ENCODE data around the gene NT5C1A. TPM values are rescaled to one million over a fixed set of nuclear protein-coding genes. Genes with fewer than 3 reads are reported as not detected.

Gene NT5C1A
- polyA plus RNA-seq, 1 experiment = not detected

DNA sequence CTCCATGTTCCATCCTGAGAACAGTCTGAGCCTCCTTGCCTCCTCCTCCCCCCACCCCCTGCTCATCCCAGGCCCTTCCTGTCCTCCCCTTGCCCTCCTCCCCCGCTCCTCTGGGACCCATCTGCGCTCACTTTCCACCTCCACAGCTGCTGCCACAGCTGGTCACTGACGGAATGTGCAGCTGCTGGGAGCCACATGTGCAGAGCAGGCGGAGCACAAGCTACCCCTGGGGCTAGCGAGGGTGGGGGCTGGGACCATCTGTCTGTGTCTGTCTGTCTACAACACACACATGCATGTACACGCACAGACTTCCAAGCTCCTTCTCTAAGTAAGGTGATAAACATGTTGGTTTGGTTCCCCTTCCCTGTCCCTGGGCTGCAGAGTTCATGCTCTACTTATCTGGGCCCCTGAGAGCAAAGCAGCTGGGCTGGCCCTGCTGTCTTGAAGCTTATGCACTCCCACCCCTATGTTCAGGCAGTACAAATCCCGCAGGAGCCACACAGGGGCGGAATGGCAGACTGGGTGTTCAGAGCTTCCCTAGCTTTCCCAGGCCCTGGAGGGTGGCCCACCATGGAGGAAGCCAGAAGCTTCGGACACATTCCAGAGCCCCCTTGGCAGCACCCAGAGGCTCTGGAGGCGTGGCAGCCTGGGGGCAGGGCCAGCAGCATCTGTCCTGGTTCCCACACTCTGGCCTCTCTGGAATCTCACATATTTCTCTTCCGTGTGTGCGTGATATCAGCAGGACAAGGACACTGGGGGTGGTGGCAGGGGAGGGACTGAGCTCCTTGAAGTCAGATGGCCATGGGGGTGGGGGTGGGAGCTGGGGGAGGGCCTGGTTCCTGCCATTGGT, 25.4 kb downstream of the NT5C1A start:
- Histone ChIP-seq H3K9me3 (ENCODE audit: control insufficient read depth, insufficient read depth, low read length) (no peaks in the 10 kb centered on the region; the same call in 1 of the 2 replicates), H3K27me3 (ENCODE audit: control insufficient read depth, insufficient read depth, low read length) (peaks cover 12% of the 10 kb centered on the region), H3K27ac (ENCODE audit: low read depth, low read length) (peak overlapping the region; percentile 73), H3K4me3 (ENCODE audit: low read depth, low read length) (no peak overlapping the region)
- POLR2A ChIA-PET = no interaction called here
- CTCF ChIA-PET = interaction anchor here (0.7 to 5.5 kb wide), 6 partner anchors 9 to 39 kb away, joined by 3 to 71 read pairs (median 6); partner anchors contain the start of gene NT5C1A
- peak; percentile 48 for DNase-seq (ENCODE audit: low read depth, low spot score)
- TF ChIP-seq, protein P1, sequence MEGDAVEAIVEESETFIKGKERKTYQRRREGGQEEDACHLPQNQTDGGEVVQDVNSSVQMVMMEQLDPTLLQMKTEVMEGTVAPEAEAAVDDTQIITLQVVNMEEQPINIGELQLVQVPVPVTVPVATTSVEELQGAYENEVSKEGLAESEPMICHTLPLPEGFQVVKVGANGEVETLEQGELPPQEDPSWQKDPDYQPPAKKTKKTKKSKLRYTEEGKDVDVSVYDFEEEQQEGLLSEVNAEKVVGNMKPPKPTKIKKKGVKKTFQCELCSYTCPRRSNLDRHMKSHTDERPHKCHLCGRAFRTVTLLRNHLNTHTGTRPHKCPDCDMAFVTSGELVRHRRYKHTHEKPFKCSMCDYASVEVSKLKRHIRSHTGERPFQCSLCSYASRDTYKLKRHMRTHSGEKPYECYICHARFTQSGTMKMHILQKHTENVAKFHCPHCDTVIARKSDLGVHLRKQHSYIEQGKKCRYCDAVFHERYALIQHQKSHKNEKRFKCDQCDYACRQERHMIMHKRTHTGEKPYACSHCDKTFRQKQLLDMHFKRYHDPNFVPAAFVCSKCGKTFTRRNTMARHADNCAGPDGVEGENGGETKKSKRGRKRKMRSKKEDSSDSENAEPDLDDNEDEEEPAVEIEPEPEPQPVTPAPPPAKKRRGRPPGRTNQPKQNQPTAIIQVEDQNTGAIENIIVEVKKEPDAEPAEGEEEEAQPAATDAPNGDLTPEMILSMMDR (IDR thresholded peaks at IDR 0.05; ENCODE audit: low read depth, low read length) = no peak

DNA sequence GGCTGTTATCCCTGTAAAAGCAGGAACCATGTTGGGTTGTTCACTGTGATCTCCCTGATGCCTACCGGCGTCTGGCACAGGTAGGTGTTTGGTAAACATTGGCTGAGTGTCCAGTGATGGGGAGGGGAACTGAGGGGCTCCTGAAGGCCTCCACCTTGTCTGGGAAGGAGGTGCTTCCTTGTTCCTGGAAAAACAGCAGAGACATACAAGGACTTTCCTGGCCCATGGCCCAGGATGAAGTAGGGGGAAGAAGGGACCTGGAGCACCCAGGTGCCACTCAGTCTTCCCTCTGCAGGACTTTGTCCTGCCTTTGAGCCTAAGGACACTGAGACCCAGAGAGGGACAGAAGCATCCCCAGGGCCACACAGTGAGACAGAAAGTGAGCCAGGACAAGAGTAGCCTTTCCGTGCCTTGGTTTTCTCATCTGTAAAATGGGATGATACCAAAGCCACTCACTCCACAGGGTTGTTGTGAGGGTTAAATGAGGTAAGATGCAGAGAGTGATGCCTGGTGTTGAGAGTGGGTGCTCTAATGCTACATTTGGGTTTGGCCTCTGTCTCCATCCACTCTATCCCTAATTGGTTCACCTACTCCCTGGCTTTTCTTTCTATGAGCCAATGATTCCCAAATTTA, 26.4 kb downstream of the NT5C1A start:
- POLR2A ChIA-PET = no interaction called here
- CTCF ChIA-PET = interaction anchor here (2.4 kb wide), 1 partner anchor 35 kb away, joined by 7 read pairs; no protein-coding TSS in a partner anchor
- DNase-seq (ENCODE audit: low read depth, low spot score) = no peak
- Histone ChIP-seq H3K9me3 (ENCODE audit: control insufficient read depth, insufficient read depth, low read length) (no peaks in the 10 kb centered on the region; the same call in 1 of the 2 replicates), H3K27ac (ENCODE audit: low read depth, low read length) (no peak overlapping the region), H3K27me3 (ENCODE audit: control insufficient read depth, insufficient read depth, low read length) (peaks cover 11% of the 10 kb centered on the region), H3K4me3 (ENCODE audit: low read depth, low read length) (no peak overlapping the region)
- TF ChIP-seq, protein P1 (IDR thresholded peaks at IDR 0.05; ENCODE audit: low read depth, low read length) = no peak

DNA sequence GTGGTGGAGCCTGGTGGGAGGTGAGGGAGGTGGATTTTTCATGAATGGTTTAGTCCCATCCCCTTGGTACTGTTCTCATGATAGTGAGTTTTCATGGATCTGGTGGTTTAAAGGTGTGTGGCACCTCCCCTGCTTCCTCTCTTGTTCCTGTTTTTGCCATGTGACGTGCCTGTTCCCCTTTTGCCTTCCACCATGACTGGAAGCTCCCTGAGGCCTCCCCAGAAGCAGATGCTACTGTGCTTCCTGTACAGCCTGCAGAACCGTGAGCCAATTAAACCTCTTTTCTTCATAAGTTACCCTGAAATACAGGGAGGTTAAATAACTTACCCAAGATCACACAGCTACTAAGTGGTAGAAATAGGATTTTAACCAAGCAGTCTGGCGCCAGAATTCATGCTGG, 28.2 kb downstream of the NT5C1A start:
- CTCF ChIA-PET = interaction anchor here (0.9 to 1.8 kb wide), 2 partner anchors 14 to 37 kb away, joined by 5 to 9 read pairs; no protein-coding TSS in a partner anchor
- Histone ChIP-seq H3K27ac (ENCODE audit: low read depth, low read length) (no peak overlapping the region), H3K4me3 (ENCODE audit: low read depth, low read length) (no peak overlapping the region), H3K27me3 (ENCODE audit: control insufficient read depth, insufficient read depth, low read length) (peaks cover 4% of the 10 kb centered on the region), H3K9me3 (ENCODE audit: control insufficient read depth, insufficient read depth, low read length) (no peaks in the 10 kb centered on the region; the same call in 1 of the 2 replicates)
- POLR2A ChIA-PET = no interaction called here
- no peak for DNase-seq (ENCODE audit: low read depth, low spot score)
- TF ChIP-seq, protein P1 (IDR thresholded peaks at IDR 0.05; ENCODE audit: low read depth, low read length) = no peak

DNA sequence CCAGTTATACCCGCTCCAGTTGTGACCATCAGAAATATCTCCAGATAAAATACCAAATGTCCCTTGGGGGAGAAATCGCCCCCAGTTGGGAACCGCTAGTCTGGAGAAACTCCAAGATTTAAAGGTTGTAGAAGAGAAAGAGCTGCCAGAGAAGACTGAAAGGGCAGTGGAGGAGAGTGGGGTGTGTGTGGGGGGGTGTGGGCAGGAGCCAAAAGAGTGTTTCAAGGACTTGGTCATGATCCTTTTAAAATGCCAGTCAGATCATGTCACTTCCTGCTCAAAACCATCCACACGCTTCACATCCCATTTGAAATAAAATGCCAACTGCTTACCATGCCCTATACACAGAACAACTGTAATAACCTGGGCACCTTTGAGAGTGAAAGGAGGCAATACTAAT, 29.1 kb downstream of the NT5C1A start:
- ChIA-PET POLR2A (no interaction called here), CTCF (interaction anchor here (0.9 to 1.8 kb wide), 2 partner anchors 15 to 37 kb away, joined by 5 to 9 read pairs; no protein-coding TSS in a partner anchor)
- TF ChIP-seq, protein P1 (IDR thresholded peaks at IDR 0.05; ENCODE audit: low read depth, low read length) = no peak
- H3K27ac ChIP-seq (ENCODE audit: low read depth, low read length) = no peak overlapping the region
- DNase-seq (ENCODE audit: low read depth, low spot score) = no peak
- peaks cover 5% of the 10 kb centered on the region for H3K27me3 ChIP-seq (ENCODE audit: control insufficient read depth, insufficient read depth, low read length)
- no peak overlapping the region for H3K4me3 ChIP-seq (ENCODE audit: low read depth, low read length)
- no peaks in the 10 kb centered on the region; the same call in 1 of the 2 replicates for H3K9me3 ChIP-seq (ENCODE audit: control insufficient read depth, insufficient read depth, low read length)
